Suprapubic skin (tissue), 4 donors: ENCODE results near the gene AUTS2. TPM values are rescaled to one million over a fixed set of nuclear protein-coding genes. Genes with fewer than 3 reads are reported as not detected.

ENCODE experiments used
- DNase-seq, 2 donors: peaks; one replicate each; pipeline ENCODE4 v3.0.0-alpha.2; 2019; ENCODE audit warnings: low spot score in 2 of 2
- H3K27ac ChIP-seq: fragments of 200-600 bp; sonication (generic); one replicate; pipeline ENCODE4 v1.5.1; 2019
- H3K27me3 ChIP-seq: fragments of 200-600 bp; sonication (generic); one replicate; pipeline ENCODE4 v1.5.1; 2019
- H3K36me3 ChIP-seq: fragments of 200-600 bp; sonication (generic); one replicate; pipeline ENCODE4 v1.5.1; 2019
- H3K4me1 ChIP-seq: fragments of 200-600 bp; sonication (generic); one replicate; pipeline ENCODE4 v1.5.1; 2019
- H3K4me3 ChIP-seq: fragments of 200-600 bp; sonication (generic); one replicate; pipeline ENCODE4 v1.5.1; 2019; ENCODE audit warnings: mild to moderate bottlenecking
- H3K9me3 ChIP-seq: fragments of 200-600 bp; sonication (generic); one replicate; pipeline ENCODE4 v1.5.1; 2019
- CTCF ChIP-seq, 2 donors: fragments of 200-600 bp in 1 of 2; fragments of 450-650 bp in 1 of 2; sonication (generic) in 1 of 2; IDR thresholded peaks; one replicate each; pipeline ENCODE4 v1.5.1; 2016 to 2019; ENCODE audit warnings: antibody characterized with exemption in 2 of 2, mild to moderate bottlenecking in 1 of 2, moderate library complexity in 1 of 2
- EP300 ChIP-seq: sonication (generic); formaldehyde crosslinking; IDR thresholded peaks from one replicate; pipeline ENCODE4 v1.6.1; 2017; ENCODE audit warnings: antibody characterized with exemption
- POLR2A ChIP-seq, 2 donors: fragments of 450-650 bp; IDR thresholded peaks; one replicate each; pipeline ENCODE4 v1.6.1; 2017; ENCODE audit warnings: antibody characterized with exemption in 2 of 2, mild to moderate bottlenecking in 2 of 2, moderate library complexity in 2 of 2
- POLR2AphosphoS5 ChIP-seq, 3 donors: sonication (generic); formaldehyde crosslinking; IDR thresholded peaks; one replicate each; pipeline ENCODE4 v1.6.1; 2017; ENCODE audit warnings: antibody characterized with exemption in 3 of 3
- WGBS: methylation state at CpG from one replicate; pipeline ENCODE4 v1.1.5; 2018; 5-methylcytosine and 5-hydroxymethylcytosine counted together
- total RNA-seq, 4 donors: library from RNA; depleted of rRNA; stranded (reverse); fragments of >200 nt; gene quantifications; one replicate each; pipeline ENCODE4 v1.1.0, GENCODE V29; 2016

AUTS2 gene
- total RNA-seq, 4 donors from 2014 or later = 31.0 to 102 (median 56.4) TPM

GRCh38 chr7:69744026-69744425 lies 145.8 kb downstream of the AUTS2 start:
- H3K27ac ChIP-seq = no peak overlapping the region
- H3K9me3 ChIP-seq = no peaks in the 10 kb centered on the region
- no peaks in the 10 kb centered on the region for H3K27me3 ChIP-seq
- 77% methylated on average over 4 of the region's 4 CpGs for WGBS
- H3K4me3 ChIP-seq = no peak overlapping the region
- H3K4me1 ChIP-seq = peaks cover 23% of the 10 kb centered on the region
- no peaks in the 10 kb centered on the region for H3K36me3 ChIP-seq
- DNase-seq = no peak
- TF ChIP-seq CTCF (IDR thresholded peaks at IDR 0.05) = no peak
- no peak for TF ChIP-seq POLR2AphosphoS5 (IDR thresholded peaks at IDR 0.05)
- TF ChIP-seq EP300 = no peak
- no peak for TF ChIP-seq POLR2A (IDR thresholded peaks at IDR 0.05)

GRCh38 chr7:69746383-69746782 lies 148.1 kb downstream of the AUTS2 start:
- Histone ChIP-seq H3K9me3 (no peaks in the 10 kb centered on the region), H3K36me3 (no peaks in the 10 kb centered on the region), H3K4me3 (no peak overlapping the region), H3K27me3 (no peaks in the 10 kb centered on the region), H3K27ac (no peak overlapping the region), H3K4me1 (peaks cover 4% of the 10 kb centered on the region)
- no peak for TF ChIP-seq EP300
- no peak for TF ChIP-seq POLR2A (IDR thresholded peaks at IDR 0.05)
- no peak for TF ChIP-seq CTCF (IDR thresholded peaks at IDR 0.05)
- no peak for TF ChIP-seq POLR2AphosphoS5 (IDR thresholded peaks at IDR 0.05)
- no peak for DNase-seq
- WGBS = 99% methylated on average over 3 of the region's 3 CpGs

- no peaks in the 10 kb centered on the region for H3K9me3 ChIP-seq
- no peaks in the 10 kb centered on the region for H3K27me3 ChIP-seq
- H3K27ac ChIP-seq = no peak overlapping the region
- no peaks in the 10 kb centered on the region for H3K36me3 ChIP-seq
- WGBS = 100% methylated on average over 2 of the region's 2 CpGs
- TF ChIP-seq POLR2A (IDR thresholded peaks at IDR 0.05) (no peak), POLR2AphosphoS5 (IDR thresholded peaks at IDR 0.05) (no peak), EP300 (no peak), CTCF (IDR thresholded peaks at IDR 0.05) (no peak)
- H3K4me3 ChIP-seq = no peak overlapping the region
- no peak for DNase-seq
- H3K4me1 ChIP-seq = peaks cover 4% of the 10 kb centered on the region
These were observed 148.9 kb downstream of the AUTS2 start for GRCh38 chr7:69747144-69747543.

GRCh38 chr7:69748530-69748929 lies 150.3 kb downstream of the AUTS2 start:
- DNase-seq = no peak
- Histone ChIP-seq H3K4me3 (no peak overlapping the region), H3K36me3 (no peaks in the 10 kb centered on the region), H3K27me3 (no peaks in the 10 kb centered on the region), H3K9me3 (no peaks in the 10 kb centered on the region), H3K27ac (no peak overlapping the region), H3K4me1 (peaks cover 4% of the 10 kb centered on the region)
- TF ChIP-seq POLR2A (IDR thresholded peaks at IDR 0.05) (no peak), EP300 (no peak), CTCF (IDR thresholded peaks at IDR 0.05) (no peak), POLR2AphosphoS5 (IDR thresholded peaks at IDR 0.05) (no peak)

GRCh38 chr7:69749372-69749979 lies 151.2 kb downstream of the AUTS2 start:
- no peaks in the 10 kb centered on the region for H3K27me3 ChIP-seq
- TF ChIP-seq POLR2AphosphoS5 (IDR thresholded peaks at IDR 0.05) (no peak), CTCF (IDR thresholded peaks at IDR 0.05) (no peak), POLR2A (IDR thresholded peaks at IDR 0.05) (no peak), EP300 (no peak)
- H3K27ac ChIP-seq = no peak overlapping the region
- no peaks in the 10 kb centered on the region for H3K36me3 ChIP-seq
- no peak overlapping the region for H3K4me3 ChIP-seq
- 95% methylated on average over 7 of the region's 7 CpGs for WGBS
- peaks cover 4% of the 10 kb centered on the region for H3K4me1 ChIP-seq
- no peaks in the 10 kb centered on the region for H3K9me3 ChIP-seq
- no peak for DNase-seq
